Vagina (tissue), 2 donors: ENCODE measurements around the gene CDCA3. TPM values are rescaled to one million over a fixed set of nuclear protein-coding genes. Genes with fewer than 3 reads are reported as not detected.

Experiments used
- DNase-seq, 2 donors: peaks; one replicate each; pipeline ENCODE4 v3.0.0-alpha.2; 2017; ENCODE audit errors: extremely low spot score in 2 of 2
- H3K27ac ChIP-seq: fragments of 200-600 bp; sonication (generic); one replicate; pipeline ENCODE4 v1.5.1; 2019
- H3K27me3 ChIP-seq: fragments of 200-600 bp; sonication (generic); one replicate; pipeline ENCODE4 v1.5.1; 2019
- H3K36me3 ChIP-seq, 2 donors: fragments of 200-600 bp; sonication (generic); one replicate each; pipeline ENCODE4 v1.5.1; 2017 to 2019
- H3K4me1 ChIP-seq: fragments of 200-600 bp; sonication (generic); one replicate; pipeline ENCODE4 v1.5.1; 2019
- H3K4me3 ChIP-seq, 2 donors: fragments of 200-600 bp; sonication (generic); 1 replicate in 1 of 2; 2 replicates in 1 of 2; pipeline ENCODE4 v1.5.1; 2016 to 2019
- H3K9me3 ChIP-seq: fragments of 200-600 bp; sonication (generic); one replicate; pipeline ENCODE4 v1.5.1; 2019
- POLR2A ChIP-seq, 2 donors: fragments of 450-650 bp; IDR thresholded peaks; one replicate each; pipeline ENCODE4 v1.6.1; 2017; ENCODE audit warnings: antibody characterized with exemption in 2 of 2, mild to moderate bottlenecking in 2 of 2, moderate library complexity in 2 of 2
- POLR2AphosphoS5 ChIP-seq, 2 donors: sonication (generic); formaldehyde crosslinking; IDR thresholded peaks; one replicate each; pipeline ENCODE4 v1.9.0; 2017; ENCODE audit warnings: antibody characterized with exemption in 2 of 2, mild to moderate bottlenecking in 2 of 2, low read depth in 1 of 2; ENCODE audit not compliant: insufficient read depth in 1 of 2
- intact Hi-C: fragments of 100-400 bp; cut with DNase I; formaldehyde crosslinking; loops from one replicate; pipeline ENCODE4 v1.15.1; 2023
- total RNA-seq: library from RNA; depleted of rRNA; stranded (reverse); fragments of >200 nt; gene quantifications from one replicate; pipeline ENCODE4 v1.2.3, GENCODE V29; 2016
- TF ChIP-seq, protein P1 (sequence below), 3 experiments: fragments of 450-650 bp in 2 of 3; fragments of 200-600 bp in 1 of 3; sonication (generic) in 1 of 3; IDR thresholded peaks; one replicate each; pipeline ENCODE4 v1.5.1; 2017 to 2019; ENCODE audit warnings: antibody characterized with exemption in 3 of 3, mild to moderate bottlenecking in 2 of 3, moderate library complexity in 2 of 3

CDCA3 gene
- total RNA-seq, 1 donor from 2014 or later, result 8.6 TPM

GRCh38 chr12:6846316-6846869 lies 4.7 kb downstream of the CDCA3 start:
- no peaks in the 10 kb centered on the region for H3K9me3 ChIP-seq
- DNase-seq, result no peak
- peaks cover 0 to 12% of the 10 kb centered on the region in 2 donors for H3K36me3 ChIP-seq
- TF ChIP-seq POLR2A (IDR thresholded peaks at IDR 0.05) (no peak), POLR2AphosphoS5 (IDR thresholded peaks at IDR 0.05; ENCODE audit: insufficient read depth in 1 of 2, low read depth in 1 of 2) (no peak)
- TF ChIP-seq, protein P1, sequence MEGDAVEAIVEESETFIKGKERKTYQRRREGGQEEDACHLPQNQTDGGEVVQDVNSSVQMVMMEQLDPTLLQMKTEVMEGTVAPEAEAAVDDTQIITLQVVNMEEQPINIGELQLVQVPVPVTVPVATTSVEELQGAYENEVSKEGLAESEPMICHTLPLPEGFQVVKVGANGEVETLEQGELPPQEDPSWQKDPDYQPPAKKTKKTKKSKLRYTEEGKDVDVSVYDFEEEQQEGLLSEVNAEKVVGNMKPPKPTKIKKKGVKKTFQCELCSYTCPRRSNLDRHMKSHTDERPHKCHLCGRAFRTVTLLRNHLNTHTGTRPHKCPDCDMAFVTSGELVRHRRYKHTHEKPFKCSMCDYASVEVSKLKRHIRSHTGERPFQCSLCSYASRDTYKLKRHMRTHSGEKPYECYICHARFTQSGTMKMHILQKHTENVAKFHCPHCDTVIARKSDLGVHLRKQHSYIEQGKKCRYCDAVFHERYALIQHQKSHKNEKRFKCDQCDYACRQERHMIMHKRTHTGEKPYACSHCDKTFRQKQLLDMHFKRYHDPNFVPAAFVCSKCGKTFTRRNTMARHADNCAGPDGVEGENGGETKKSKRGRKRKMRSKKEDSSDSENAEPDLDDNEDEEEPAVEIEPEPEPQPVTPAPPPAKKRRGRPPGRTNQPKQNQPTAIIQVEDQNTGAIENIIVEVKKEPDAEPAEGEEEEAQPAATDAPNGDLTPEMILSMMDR (IDR thresholded peaks at IDR 0.05), result no peak
- H3K4me3 ChIP-seq, result no peak overlapping the region
- H3K27me3 ChIP-seq, result no peaks in the 10 kb centered on the region
- peaks cover 4% of the 10 kb centered on the region for H3K4me1 ChIP-seq
- intact Hi-C loops, result no loop called here
- H3K27ac ChIP-seq, result no peak overlapping the region

- no peaks in the 10 kb centered on the region for H3K9me3 ChIP-seq
- peaks cover 0 to 12% of the 10 kb centered on the region in 2 donors for H3K36me3 ChIP-seq
- intact Hi-C loops, result no loop called here
- H3K4me3 ChIP-seq, result no peak overlapping the region
- H3K27me3 ChIP-seq, result no peaks in the 10 kb centered on the region
- no peaks in the 10 kb centered on the region for H3K4me1 ChIP-seq
- no peak for TF ChIP-seq POLR2AphosphoS5 (IDR thresholded peaks at IDR 0.05; ENCODE audit: insufficient read depth in 1 of 2, low read depth in 1 of 2)
- H3K27ac ChIP-seq, result no peak overlapping the region
- no peak for DNase-seq
Measured at GRCh38 chr12:6845395-6845794, 5.7 kb downstream of the CDCA3 start.

DNA sequence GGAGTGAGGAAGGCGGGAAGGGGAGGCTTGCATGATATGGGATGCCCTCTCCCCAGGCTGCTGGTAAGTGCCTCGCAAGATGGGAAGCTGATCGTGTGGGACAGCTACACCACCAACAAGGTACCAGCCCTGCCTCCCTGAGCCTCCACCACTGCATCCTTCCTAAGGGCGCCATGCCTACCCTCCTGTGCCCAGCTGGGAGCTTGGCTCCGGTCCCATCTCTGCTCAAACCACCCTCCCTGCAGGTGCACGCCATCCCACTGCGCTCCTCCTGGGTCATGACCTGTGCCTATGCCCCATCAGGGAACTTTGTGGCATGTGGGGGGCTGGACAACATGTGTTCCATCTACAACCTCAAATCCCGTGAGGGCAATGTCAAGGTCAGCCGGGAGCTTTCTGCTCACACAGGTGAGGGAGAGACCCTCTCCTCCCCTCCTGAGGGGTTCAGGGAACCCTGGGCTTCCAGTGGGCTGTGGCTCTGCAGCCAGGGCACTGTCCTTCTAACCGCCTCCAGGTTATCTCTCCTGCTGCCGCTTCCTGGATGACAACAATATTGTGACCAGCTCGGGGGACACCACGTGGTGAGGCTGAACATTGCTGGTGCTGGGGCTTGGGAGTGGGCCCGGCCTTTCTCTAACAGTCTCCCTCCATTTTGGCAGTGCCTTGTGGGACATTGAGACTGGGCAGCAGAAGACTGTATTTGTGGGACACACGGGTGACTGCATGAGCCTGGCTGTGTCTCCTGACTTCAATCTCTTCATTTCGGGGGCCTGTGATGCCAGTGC lies 7.8 kb downstream of the CDCA3 start:
- no peak for TF ChIP-seq POLR2A (IDR thresholded peaks at IDR 0.05)
- TF ChIP-seq, protein P1 (IDR thresholded peaks at IDR 0.05), result no peak
- no peak for TF ChIP-seq POLR2AphosphoS5 (IDR thresholded peaks at IDR 0.05; ENCODE audit: insufficient read depth in 1 of 2, low read depth in 1 of 2)
- Histone ChIP-seq H3K9me3 (no peaks in the 10 kb centered on the region), H3K4me1 (no peaks in the 10 kb centered on the region), H3K27ac (no peak overlapping the region), H3K36me3 (peaks cover 0 to 12% of the 10 kb centered on the region in 2 donors), H3K27me3 (no peaks in the 10 kb centered on the region), H3K4me3 (no peak overlapping the region)
- no peak for DNase-seq
- intact Hi-C loops, result no loop called here

GRCh38 chr12:6842075-6842474 lies 9.0 kb downstream of the CDCA3 start:
- H3K36me3 ChIP-seq, result peaks cover 0 to 22% of the 10 kb centered on the region in 2 donors
- no peaks in the 10 kb centered on the region for H3K27me3 ChIP-seq
- DNase-seq, result no peak
- H3K9me3 ChIP-seq, result no peaks in the 10 kb centered on the region
- intact Hi-C loops, result no loop called here
- no peaks in the 10 kb centered on the region for H3K4me1 ChIP-seq
- no peak overlapping the region for H3K27ac ChIP-seq
- TF ChIP-seq POLR2A (IDR thresholded peaks at IDR 0.05) (no peak), POLR2AphosphoS5 (IDR thresholded peaks at IDR 0.05; ENCODE audit: insufficient read depth in 1 of 2, low read depth in 1 of 2) (no peak)
- TF ChIP-seq, protein P1 (IDR thresholded peaks at IDR 0.05), result no peak
- H3K4me3 ChIP-seq, result no peak overlapping the region

GRCh38 chr12:6840761-6841515 lies 10.1 kb downstream of the CDCA3 start, which contains the start of gene GNB3:
GNB3 (plus strand) TSS chr12:6840925; CDS start chr12:6841288, 363 bp downstream.
- TF ChIP-seq, protein P1 (IDR thresholded peaks at IDR 0.05), result no peak
- no peak for TF ChIP-seq POLR2A (IDR thresholded peaks at IDR 0.05)
- TF ChIP-seq POLR2AphosphoS5 (IDR thresholded peaks at IDR 0.05; ENCODE audit: insufficient read depth in 1 of 2, low read depth in 1 of 2), result no peak
- Histone ChIP-seq H3K9me3 (no peaks in the 10 kb centered on the region), H3K36me3 (peaks cover 0 to 25% of the 10 kb centered on the region in 2 donors), H3K4me1 (no peaks in the 10 kb centered on the region), H3K4me3 (no peak within 1 kb of the TSS), H3K27me3 (no peaks in the 10 kb centered on the region), H3K27ac (no peak within 1 kb of the TSS)
- intact Hi-C loops, result no loop called here
- DNase-seq, result no peak
